Natural killer cell (primary cell): Measurements from ENCODE around the gene SPIRE1. TPM values are rescaled to one million over a fixed set of nuclear protein-coding genes. Genes with fewer than 3 reads are reported as not detected.

ENCODE experiments used
- ATAC-seq, 3 donors: fragments of 150-1000 bp in 2 of 3; fragments of 200-7000 bp in 1 of 3; cut with Tn5 transposase; 1 replicate in 1 of 3; 2 replicates in 2 of 3; pipeline ENCODE4 v1.10.0; 2021; ENCODE audit warnings: mild to moderate bottlenecking in 2 of 3, moderate library complexity in 2 of 3
- DNase-seq, 2 donors: peaks; one replicate each; pipeline versions ENCODE4 v3.0.0 to v3.0.0-alpha.2; 2013 to 2021; ENCODE audit warnings: mixed read lengths in 1 of 2
- H3K27ac ChIP-seq: one replicate; pipeline ENCODE4 v1.5.1; 2013; ENCODE audit warnings: mild to moderate bottlenecking, low read length
- H3K27me3 ChIP-seq: one replicate; pipeline ENCODE4 v1.6.1; 2013; ENCODE audit warnings: low read length; ENCODE audit not compliant: control insufficient read depth, insufficient read depth
- H3K36me3 ChIP-seq: one replicate; pipeline ENCODE4 v1.6.1; 2013; ENCODE audit warnings: low read length; ENCODE audit not compliant: control insufficient read depth, insufficient read depth
- H3K4me1 ChIP-seq: one replicate; pipeline ENCODE4 v1.6.1; 2013; ENCODE audit warnings: low read length; ENCODE audit not compliant: control insufficient read depth, insufficient read depth
- H3K4me3 ChIP-seq: one replicate; pipeline ENCODE4 v1.5.1; 2013; ENCODE audit warnings: low read length
- H3K9me3 ChIP-seq: one replicate; pipeline ENCODE4 v1.6.1; 2013; ENCODE audit warnings: low read length; ENCODE audit not compliant: control insufficient read depth, insufficient read depth
- H3K27ac Mint-ChIP-seq, 2 donors: one replicate each; pipeline ENCODE4 v1.8.0; 2022; ENCODE audit warnings: mild to moderate bottlenecking in 2 of 2, mixed read lengths in 2 of 2, moderate library complexity in 1 of 2
- H3K27me3 Mint-ChIP-seq, 2 donors: one replicate each; pipeline ENCODE4 v1.8.0; 2022; ENCODE audit warnings: low read depth in 2 of 2, mixed read lengths in 2 of 2
- H3K36me3 Mint-ChIP-seq: one replicate; pipeline ENCODE4 v1.8.0; 2022; ENCODE audit warnings: mixed read lengths
- H3K4me1 Mint-ChIP-seq, 2 donors: one replicate each; pipeline ENCODE4 v1.8.0; 2022; ENCODE audit warnings: mixed read lengths in 2 of 2
- H3K4me3 Mint-ChIP-seq: one replicate; pipeline ENCODE4 v1.8.0; 2022; ENCODE audit warnings: mild to moderate bottlenecking, moderate library complexity, mixed read lengths
- H3K9me3 Mint-ChIP-seq, 2 donors: one replicate each; pipeline ENCODE4 v1.8.0; 2022; ENCODE audit warnings: mixed read lengths in 2 of 2
- WGBS: methylation state at CpG from one replicate; pipeline ENCODE4 v1.1.7; 2013; ENCODE audit warnings: missing lambda C conversion rate; ENCODE audit not compliant: insufficient coverage; 5-methylcytosine and 5-hydroxymethylcytosine counted together
- intact Hi-C: fragments of 100-400 bp; cut with micrococcal nuclease; formaldehyde crosslinking; loops from one replicate; pipeline ENCODE4 v1.14.2; 2022
- total RNA-seq, 4 donors: library from RNA; stranded (reverse); fragments of 120-200 nt in 1 of 4; gene quantifications; one replicate each; pipeline versions ENCODE4 v1.2.3 to v1.2.4, GENCODE V29; 2013 to 2022
- TF ChIP-seq, protein P1 (sequence below): fragments of 200-600 bp; IDR thresholded peaks from one replicate; pipeline ENCODE4 v1.8.0; 2022; ENCODE audit warnings: antibody characterized with exemption

The SPIRE1 gene
- total RNA-seq, 3 donors from 2014 or later (not counting 1 experiment from before 2014, with no cell fraction given): 4.8 to 6.7 (median 5.4) TPM

DNA sequence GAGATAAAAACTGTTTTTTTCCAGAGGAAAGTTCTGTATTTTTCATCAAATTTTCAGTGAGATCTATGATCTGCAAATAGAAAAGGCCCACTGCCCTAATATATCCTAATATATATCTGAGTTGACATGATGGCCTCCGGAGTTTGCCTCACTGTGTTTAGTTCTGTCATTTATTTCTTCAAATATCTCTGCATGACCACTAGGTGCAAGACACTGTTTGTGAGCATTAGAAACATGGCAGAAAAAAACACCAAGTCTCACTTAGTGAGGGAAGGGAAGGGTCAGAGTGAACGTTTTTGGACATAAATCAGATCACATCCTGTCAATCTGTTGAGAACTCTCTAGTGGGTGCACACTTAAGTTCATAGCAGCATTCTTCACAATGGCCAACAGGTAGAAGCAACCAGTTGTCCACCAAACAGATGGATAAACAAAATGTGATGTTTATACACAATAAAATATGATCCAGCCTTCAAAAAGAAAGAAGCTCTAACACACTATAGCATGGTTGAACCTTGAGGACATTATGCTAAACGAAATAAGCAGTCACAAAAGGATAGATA lies 53.4 kb downstream of the SPIRE1 start:
- DNase-seq: no peak
- WGBS: 68% methylated on average over 3 of the region's 3 CpGs
- H3K4me3 Mint-ChIP-seq: no peak overlapping the region
- ATAC-seq: no peak
- no peaks in the 10 kb centered on the region for H3K4me1 Mint-ChIP-seq
- no peak overlapping the region for H3K27ac Mint-ChIP-seq
- Histone ChIP-seq H3K36me3 (no peaks in the 10 kb centered on the region), H3K27me3 (no peaks in the 10 kb centered on the region), H3K9me3 (no peaks in the 10 kb centered on the region), H3K4me1 (no peaks in the 10 kb centered on the region), H3K4me3 (no peak overlapping the region), H3K27ac (no peak overlapping the region)
- no peaks in the 10 kb centered on the region for H3K27me3 Mint-ChIP-seq
- no peaks in the 10 kb centered on the region for H3K36me3 Mint-ChIP-seq
- H3K9me3 Mint-ChIP-seq: no peaks in the 10 kb centered on the region
- TF ChIP-seq, protein P1, sequence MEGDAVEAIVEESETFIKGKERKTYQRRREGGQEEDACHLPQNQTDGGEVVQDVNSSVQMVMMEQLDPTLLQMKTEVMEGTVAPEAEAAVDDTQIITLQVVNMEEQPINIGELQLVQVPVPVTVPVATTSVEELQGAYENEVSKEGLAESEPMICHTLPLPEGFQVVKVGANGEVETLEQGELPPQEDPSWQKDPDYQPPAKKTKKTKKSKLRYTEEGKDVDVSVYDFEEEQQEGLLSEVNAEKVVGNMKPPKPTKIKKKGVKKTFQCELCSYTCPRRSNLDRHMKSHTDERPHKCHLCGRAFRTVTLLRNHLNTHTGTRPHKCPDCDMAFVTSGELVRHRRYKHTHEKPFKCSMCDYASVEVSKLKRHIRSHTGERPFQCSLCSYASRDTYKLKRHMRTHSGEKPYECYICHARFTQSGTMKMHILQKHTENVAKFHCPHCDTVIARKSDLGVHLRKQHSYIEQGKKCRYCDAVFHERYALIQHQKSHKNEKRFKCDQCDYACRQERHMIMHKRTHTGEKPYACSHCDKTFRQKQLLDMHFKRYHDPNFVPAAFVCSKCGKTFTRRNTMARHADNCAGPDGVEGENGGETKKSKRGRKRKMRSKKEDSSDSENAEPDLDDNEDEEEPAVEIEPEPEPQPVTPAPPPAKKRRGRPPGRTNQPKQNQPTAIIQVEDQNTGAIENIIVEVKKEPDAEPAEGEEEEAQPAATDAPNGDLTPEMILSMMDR: no peak
- intact Hi-C loops: no loop called here

DNA sequence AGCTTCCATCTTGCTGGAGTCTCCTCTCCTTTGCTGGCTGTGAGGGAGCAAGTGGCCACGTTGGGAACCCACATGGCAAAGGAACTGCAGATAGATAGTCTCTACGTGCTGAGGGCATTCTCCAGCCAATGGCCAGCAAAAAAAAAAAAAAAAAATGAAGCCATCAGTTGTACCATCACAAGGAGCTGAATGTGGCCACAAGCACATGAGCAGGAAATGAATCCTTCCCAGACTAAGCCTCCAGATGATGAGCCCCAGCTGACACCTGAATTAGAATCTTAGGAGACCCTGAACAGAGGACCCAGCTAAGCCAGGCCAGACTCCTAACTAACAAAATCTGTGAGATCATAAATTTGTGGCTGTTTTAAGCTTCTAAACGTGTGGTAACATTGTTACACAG lies 57.9 kb downstream of the SPIRE1 start:
- TF ChIP-seq, protein P1: no peak
- no peaks in the 10 kb centered on the region for H3K9me3 ChIP-seq
- peaks cover 7% of the 10 kb centered on the region in 2 donors for H3K4me1 Mint-ChIP-seq
- 57% methylated on average over 3 of the region's 3 CpGs for WGBS
- no peaks in the 10 kb centered on the region for H3K9me3 Mint-ChIP-seq
- no peak overlapping the region for H3K4me3 ChIP-seq
- H3K27ac ChIP-seq: no peak overlapping the region
- H3K27me3 ChIP-seq: no peaks in the 10 kb centered on the region
- H3K27ac Mint-ChIP-seq: no peak overlapping the region
- DNase-seq (no peak), ATAC-seq (no peak)
- no peaks in the 10 kb centered on the region for H3K36me3 ChIP-seq
- no peaks in the 10 kb centered on the region for H3K27me3 Mint-ChIP-seq
- intact Hi-C loops: no loop called here
- no peak overlapping the region for H3K4me3 Mint-ChIP-seq
- H3K4me1 ChIP-seq: peaks cover 4% of the 10 kb centered on the region
- H3K36me3 Mint-ChIP-seq: no peaks in the 10 kb centered on the region

- ATAC-seq: no peak
- DNase-seq: no peak
- no peaks in the 10 kb centered on the region for H3K36me3 ChIP-seq
- Mint-ChIP-seq H3K36me3 (no peaks in the 10 kb centered on the region), H3K9me3 (no peaks in the 10 kb centered on the region), H3K4me1 (peaks cover 7% of the 10 kb centered on the region in 2 donors), H3K4me3 (no peak overlapping the region), H3K27me3 (no peaks in the 10 kb centered on the region), H3K27ac (no peak overlapping the region)
- TF ChIP-seq, protein P1: no peak
- H3K9me3 ChIP-seq: no peaks in the 10 kb centered on the region
- no peaks in the 10 kb centered on the region for H3K27me3 ChIP-seq
- intact Hi-C loops: no loop called here
- H3K27ac ChIP-seq: no peak overlapping the region
- peaks cover 4% of the 10 kb centered on the region for H3K4me1 ChIP-seq
- no peak overlapping the region for H3K4me3 ChIP-seq
These were observed 58.4 kb downstream of the SPIRE1 start for GRCh38 chr18:12599543-12599942.
